ENCODE data around the gene BEND6. TPM values are rescaled to one million over a fixed set of nuclear protein-coding genes. Genes with fewer than 3 reads are reported as not detected.

BEND6 gene
- polyA plus RNA-seq, 3 donors = not detected

GRCh38 chr6:56949925-56950495, 4.9 kb upstream of the BEND6 start:
- H3K27me3 Mint-ChIP-seq (ENCODE audit: low read depth in 3 of 3) = peaks cover 18 to 23% (median 18%) of the 10 kb centered on the region in 3 donors
- no peak overlapping the region for H3K4me3 ChIP-seq (replicated peaks in 1 of 3; ENCODE audit: low read depth in 2 of 3, low read length in 3 of 3)
- intact Hi-C loops (cut with micrococcal nuclease) = no loop called here
- no peak overlapping the region for H3K27ac ChIP-seq (ENCODE audit: low read depth in 1 of 2, low read length in 2 of 2)
- no peak for TF ChIP-seq CTCF (IDR thresholded peaks at IDR 0.05)
- no peak overlapping the region for H3K4me3 Mint-ChIP-seq
- H3K27me3 ChIP-seq (ENCODE audit: control insufficient read depth in 2 of 2, insufficient read depth in 2 of 2, low read length in 2 of 2) = peaks cover 19 to 20% of the 10 kb centered on the region in 2 donors
- H4K20me1 ChIP-seq (ENCODE audit: insufficient read depth, low read length) = no peaks in the 10 kb centered on the region
- H3K79me2 ChIP-seq (ENCODE audit: insufficient read depth, low read length) = no peaks in the 10 kb centered on the region
- no peaks in the 10 kb centered on the region for H3K9me3 ChIP-seq (replicated peaks in 1 of 2; ENCODE audit: control insufficient read depth in 1 of 2, insufficient read depth in 1 of 2, low read length in 2 of 2)
- peaks cover 12% of the 10 kb centered on the region in 2 donors for H3K4me1 ChIP-seq (ENCODE audit: control insufficient read depth in 1 of 2, insufficient read depth in 2 of 2, low read length in 2 of 2)
- H3K27ac Mint-ChIP-seq = no peak overlapping the region
- no peak for DNase-seq
- H3K36me3 Mint-ChIP-seq = peaks cover 1 to 3% of the 10 kb centered on the region in 2 donors
- WGBS (ENCODE audit: insufficient coverage) = no CpG with 5 or more reads among the region's 1 CpG
- H3K9me3 Mint-ChIP-seq = peaks cover 0 to 7% (median 2%) of the 10 kb centered on the region in 7 donors
- H3K36me3 ChIP-seq (replicated peaks in 1 of 2; ENCODE audit: control insufficient read depth in 1 of 2, insufficient read depth in 2 of 2, low read length in 2 of 2) = no peaks in the 10 kb centered on the region
- H3K9ac ChIP-seq (ENCODE audit: insufficient read depth, low read length, poor library complexity, severe bottlenecking) = no peak overlapping the region
- peaks cover 14% of the 10 kb centered on the region for H3K4me1 Mint-ChIP-seq
- H3K4me2 ChIP-seq (replicated peaks; ENCODE audit: extremely low read depth, low read length, poor library complexity, severe bottlenecking) = no peak overlapping the region
- no peak overlapping the region for H2AFZ ChIP-seq (ENCODE audit: insufficient read depth, low read depth, low read length, poor library complexity, severe bottlenecking)

- intact Hi-C loops (cut with micrococcal nuclease) = no loop called here
These were observed 3.7 kb upstream of the BEND6 start for GRCh38 chr6:56951049-56951831.

More at GRCh38 chr6:56951049-56951831, 3.7 kb upstream of the BEND6 start:
- no peak for TF ChIP-seq CTCF (IDR thresholded peaks at IDR 0.05)
- Histone ChIP-seq H3K27ac (ENCODE audit: low read depth in 1 of 2, low read length in 2 of 2) (no peak overlapping the region), H3K4me3 (replicated peaks in 1 of 3; ENCODE audit: low read depth in 2 of 3, low read length in 3 of 3) (no peak overlapping the region), H3K9ac (ENCODE audit: insufficient read depth, low read length, poor library complexity, severe bottlenecking) (no peak overlapping the region), H4K20me1 (ENCODE audit: insufficient read depth, low read length) (no peaks in the 10 kb centered on the region), H3K36me3 (replicated peaks in 1 of 2; ENCODE audit: control insufficient read depth in 1 of 2, insufficient read depth in 2 of 2, low read length in 2 of 2) (no peaks in the 10 kb centered on the region), H3K27me3 (ENCODE audit: control insufficient read depth in 2 of 2, insufficient read depth in 2 of 2, low read length in 2 of 2) (peaks cover 24 to 29% of the 10 kb centered on the region in 2 donors), H3K9me3 (replicated peaks in 1 of 2; ENCODE audit: control insufficient read depth in 1 of 2, insufficient read depth in 1 of 2, low read length in 2 of 2) (no peaks in the 10 kb centered on the region), H3K4me1 (ENCODE audit: control insufficient read depth in 1 of 2, insufficient read depth in 2 of 2, low read length in 2 of 2) (peaks cover 21 to 22% of the 10 kb centered on the region in 2 donors), H3K4me2 (replicated peaks; ENCODE audit: extremely low read depth, low read length, poor library complexity, severe bottlenecking) (no peak overlapping the region), H2AFZ (ENCODE audit: insufficient read depth, low read depth, low read length, poor library complexity, severe bottlenecking) (no peak overlapping the region), H3K79me2 (ENCODE audit: insufficient read depth, low read length) (no peaks in the 10 kb centered on the region)
- 50% methylated on average over 2 of the region's 3 CpGs for WGBS (ENCODE audit: insufficient coverage)
- H3K27me3 Mint-ChIP-seq (ENCODE audit: low read depth in 3 of 3) = peaks cover 27 to 31% (median 29%) of the 10 kb centered on the region in 3 donors
- DNase-seq = no peak
- H3K9me3 Mint-ChIP-seq = peaks cover 0 to 7% (median 2%) of the 10 kb centered on the region in 7 donors
- H3K4me3 Mint-ChIP-seq = no peak overlapping the region
- peaks cover 22% of the 10 kb centered on the region for H3K4me1 Mint-ChIP-seq
- H3K27ac Mint-ChIP-seq = no peak overlapping the region
- H3K36me3 Mint-ChIP-seq = peaks cover 1 to 3% of the 10 kb centered on the region in 2 donors
